Measurements from ENCODE around the gene PLPP1. TPM values are rescaled to one million over a fixed set of nuclear protein-coding genes. Genes with fewer than 3 reads are reported as not detected.

The PLPP1 gene
- total RNA-seq, 1 experiment from 2014 or later: 10.5 TPM

- intact Hi-C loops (cut with micrococcal nuclease): no loop called here
- Histone ChIP-seq H3K4me2 (ENCODE audit: low read length) (no peak overlapping the region), H3K9me3 (ENCODE audit: control insufficient read depth in 1 of 2, insufficient read depth in 1 of 2, low read depth in 1 of 2, low read length in 2 of 2) (no peaks in the 10 kb centered on the region)
Observed at GRCh38 chr5:55429221-55429612, 105.5 kb downstream of the PLPP1 start.

More at GRCh38 chr5:55429221-55429612, 105.5 kb downstream of the PLPP1 start:
- no peak overlapping the region for H3K9ac ChIP-seq (ENCODE audit: low read length)
- peaks cover 13 to 32% of the 10 kb centered on the region in 2 experiments; a peak in 2 of 4 replicates for H3K36me3 ChIP-seq (ENCODE audit: control insufficient read depth in 1 of 2, insufficient read depth in 2 of 2, low read length in 2 of 2)
- no peak overlapping the region for H2AFZ ChIP-seq (ENCODE audit: low read depth, low read length, poor library complexity, severe bottlenecking)
- H4K20me1 ChIP-seq (ENCODE audit: insufficient read depth): no peaks in the 10 kb centered on the region
- no peak for TF ChIP-seq MAX (IDR thresholded peaks at IDR 0.05)
- TF ChIP-seq CBX3 (IDR thresholded peaks at IDR 0.05; ENCODE audit: low read depth): no peak
- TF ChIP-seq POLR2A (IDR thresholded peaks at IDR 0.05; ENCODE audit: borderline replicate concordance, extremely low read depth, insufficient read depth, insufficient read length): no peak
- TF ChIP-seq SIN3A (IDR thresholded peaks at IDR 0.05; ENCODE audit: low read depth): no peak
- TF ChIP-seq RAD21 (IDR thresholded peaks at IDR 0.05; ENCODE audit: low read depth): no peak
- no peak for TF ChIP-seq EZH2 (IDR thresholded peaks at IDR 0.05)
- TF ChIP-seq CEBPB (IDR thresholded peaks at IDR 0.05; ENCODE audit: low read depth): no peak
- TF ChIP-seq POLR2AphosphoS5 (IDR thresholded peaks at IDR 0.05; ENCODE audit: low read depth, low read length): no peak
- TF ChIP-seq TCF7L2 (IDR thresholded peaks at IDR 0.05; ENCODE audit: borderline replicate concordance, extremely low read depth, insufficient read depth, insufficient read length): no peak
- no peak for TF ChIP-seq ZNF274 (IDR thresholded peaks at IDR 0.05; ENCODE audit: low read depth, low read length)
- no peak for TF ChIP-seq REST (IDR thresholded peaks at IDR 0.05; ENCODE audit: low read depth)
- no peak overlapping the region for H3K27ac ChIP-seq (ENCODE audit: low read depth, low read length)
- H3K4me1 ChIP-seq (ENCODE audit: control insufficient read depth in 1 of 2, insufficient read depth in 2 of 2, low read length in 2 of 2): peaks cover 0 to 12% of the 10 kb centered on the region in 2 experiments; a peak in 1 of 4 replicates
- DNase-seq (ENCODE audit: low read depth, low spot score): no peak
- no TSS peak for BruUV-seq (replicated peaks)
- H3K27me3 ChIP-seq (ENCODE audit: insufficient read depth, low read length): no peaks in the 10 kb centered on the region
- ChIA-PET POLR2A (no interaction called here), RAD21 (ENCODE audit: low non-redundant PET in 1 of 2, low total read pairs in 2 of 2, uncharacterized antibody in 2 of 2, unreplicated experiment in 2 of 2) (no interaction called here), CTCF (no interaction called here)
- H3K9me2 ChIP-seq (ENCODE audit: insufficient read depth): no peaks in the 10 kb centered on the region
- ATAC-seq: no peak
- H3K79me2 ChIP-seq (ENCODE audit: insufficient read depth, low read length): no peaks in the 10 kb centered on the region
- no peak overlapping the region for H3K4me3 ChIP-seq (replicated peaks in 1 of 2; ENCODE audit: low read depth in 1 of 2, low read length in 2 of 2)

Data from HCT116 (cell line).